HEK293 (cell line): ENCODE data around the gene SLC26A6.

Experiments
- CTCF ChIP-seq: fragments of 450-650 bp; formaldehyde crosslinking; IDR thresholded peaks from 2 replicates; pipeline ENCODE4 v1.5.1; 2016; ENCODE audit warnings: missing biosample characterization, missing genetic modification characterization
- REST ChIP-seq: fragments of 450-650 bp; formaldehyde crosslinking; IDR thresholded peaks from 2 replicates; pipeline ENCODE4 v1.5.1; 2016; ENCODE audit warnings: missing biosample characterization, missing genetic modification characterization
- ZBTB7A ChIP-seq: fragments of 450-650 bp; formaldehyde crosslinking; IDR thresholded peaks from 2 replicates; pipeline ENCODE4 v1.5.1; 2016; ENCODE audit warnings: low read depth, missing biosample characterization, missing genetic modification characterization
- ZNF10 ChIP-seq: fragments of 450-650 bp; formaldehyde crosslinking; IDR thresholded peaks from 2 replicates; pipeline ENCODE4 v1.5.1; 2017; ENCODE audit warnings: missing biosample characterization, missing genetic modification characterization
- ZNF138 ChIP-seq: fragments of 450-650 bp; formaldehyde crosslinking; IDR thresholded peaks from 2 replicates; pipeline ENCODE4 v1.5.1; 2016; ENCODE audit warnings: missing biosample characterization, missing genetic modification characterization, borderline replicate concordance
- ZNF416 ChIP-seq: fragments of 450-650 bp; formaldehyde crosslinking; IDR thresholded peaks from 2 replicates; pipeline ENCODE4 v1.5.1; 2016; ENCODE audit warnings: missing biosample characterization, missing genetic modification characterization
- ZNF426 ChIP-seq: fragments of 450-650 bp; formaldehyde crosslinking; IDR thresholded peaks from 2 replicates; pipeline ENCODE4 v1.5.1; 2017; ENCODE audit warnings: missing biosample characterization, missing genetic modification characterization, mild to moderate bottlenecking, inconsistent platforms, moderate library complexity
- ZNF558 ChIP-seq: fragments of 450-650 bp; formaldehyde crosslinking; IDR thresholded peaks from 2 replicates; pipeline ENCODE4 v1.5.1; 2016; ENCODE audit warnings: missing biosample characterization, missing genetic modification characterization
- ZNF629 ChIP-seq: fragments of 450-650 bp; formaldehyde crosslinking; IDR thresholded peaks from 2 replicates; pipeline ENCODE4 v1.5.1; 2017; ENCODE audit warnings: missing biosample characterization, missing genetic modification characterization
- ZNF768 ChIP-seq: fragments of 450-650 bp; formaldehyde crosslinking; IDR thresholded peaks from 2 replicates; pipeline ENCODE4 v1.5.1; 2018; ENCODE audit warnings: missing biosample characterization, mild to moderate bottlenecking, missing genetic modification characterization
- TF ChIP-seq, protein P1 (sequence below): fragments of 450-650 bp; formaldehyde crosslinking; IDR thresholded peaks from 2 replicates; pipeline ENCODE4 v1.5.1; 2016; ENCODE audit warnings: missing biosample characterization, missing genetic modification characterization
- TF ChIP-seq, protein P2 (sequence below): fragments of 450-650 bp; formaldehyde crosslinking; IDR thresholded peaks from 2 replicates; pipeline ENCODE4 v1.5.1; 2016; ENCODE audit warnings: missing biosample characterization, missing genetic modification characterization

- TF ChIP-seq ZNF10 (tag by site-specific recombination) = no peak
- TF ChIP-seq CTCF (tag by site-specific recombination) = no peak
- no peak for TF ChIP-seq ZNF558
- no peak for TF ChIP-seq ZNF768
- no peak for TF ChIP-seq ZNF416 (tag by site-specific recombination)
- TF ChIP-seq REST = no peak
- TF ChIP-seq, protein P1, sequence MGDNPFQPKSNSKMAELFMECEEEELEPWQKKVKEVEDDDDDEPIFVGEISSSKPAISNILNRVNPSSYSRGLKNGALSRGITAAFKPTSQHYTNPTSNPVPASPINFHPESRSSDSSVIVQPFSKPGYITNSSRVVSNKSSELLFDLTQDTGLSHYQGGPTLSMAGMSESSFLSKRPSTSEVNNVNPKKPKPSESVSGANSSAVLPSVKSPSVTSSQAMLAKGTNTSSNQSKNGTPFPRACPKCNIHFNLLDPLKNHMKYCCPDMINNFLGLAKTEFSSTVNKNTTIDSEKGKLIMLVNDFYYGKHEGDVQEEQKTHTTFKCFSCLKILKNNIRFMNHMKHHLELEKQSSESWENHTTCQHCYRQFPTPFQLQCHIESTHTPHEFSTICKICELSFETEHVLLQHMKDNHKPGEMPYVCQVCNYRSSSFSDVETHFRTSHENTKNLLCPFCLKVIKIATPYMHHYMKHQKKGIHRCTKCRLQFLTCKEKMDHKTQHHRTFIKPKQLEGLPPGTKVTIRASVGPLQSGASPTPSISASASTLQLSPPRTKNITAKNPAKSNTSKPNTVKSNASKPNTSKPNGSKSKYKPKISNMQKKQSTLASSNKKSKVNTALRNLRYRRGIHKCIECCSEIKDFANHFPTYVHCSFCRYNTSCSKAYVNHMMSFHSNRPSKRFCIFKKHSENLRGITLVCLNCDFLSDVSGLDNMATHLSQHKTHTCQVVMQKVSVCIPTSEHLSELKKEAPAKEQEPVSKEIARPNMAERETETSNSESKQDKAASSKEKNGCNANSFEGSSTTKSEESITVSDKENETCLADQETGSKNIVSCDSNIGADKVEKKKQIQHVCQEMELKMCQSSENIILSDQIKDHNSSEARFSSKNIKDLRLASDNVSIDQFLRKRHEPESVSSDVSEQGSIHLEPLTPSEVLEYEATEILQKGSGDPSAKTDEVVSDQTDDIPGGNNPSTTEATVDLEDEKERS = no peak
- no peak for TF ChIP-seq ZNF426 (tag by site-specific recombination)
- no peak for TF ChIP-seq ZNF629
- TF ChIP-seq, protein P2, sequence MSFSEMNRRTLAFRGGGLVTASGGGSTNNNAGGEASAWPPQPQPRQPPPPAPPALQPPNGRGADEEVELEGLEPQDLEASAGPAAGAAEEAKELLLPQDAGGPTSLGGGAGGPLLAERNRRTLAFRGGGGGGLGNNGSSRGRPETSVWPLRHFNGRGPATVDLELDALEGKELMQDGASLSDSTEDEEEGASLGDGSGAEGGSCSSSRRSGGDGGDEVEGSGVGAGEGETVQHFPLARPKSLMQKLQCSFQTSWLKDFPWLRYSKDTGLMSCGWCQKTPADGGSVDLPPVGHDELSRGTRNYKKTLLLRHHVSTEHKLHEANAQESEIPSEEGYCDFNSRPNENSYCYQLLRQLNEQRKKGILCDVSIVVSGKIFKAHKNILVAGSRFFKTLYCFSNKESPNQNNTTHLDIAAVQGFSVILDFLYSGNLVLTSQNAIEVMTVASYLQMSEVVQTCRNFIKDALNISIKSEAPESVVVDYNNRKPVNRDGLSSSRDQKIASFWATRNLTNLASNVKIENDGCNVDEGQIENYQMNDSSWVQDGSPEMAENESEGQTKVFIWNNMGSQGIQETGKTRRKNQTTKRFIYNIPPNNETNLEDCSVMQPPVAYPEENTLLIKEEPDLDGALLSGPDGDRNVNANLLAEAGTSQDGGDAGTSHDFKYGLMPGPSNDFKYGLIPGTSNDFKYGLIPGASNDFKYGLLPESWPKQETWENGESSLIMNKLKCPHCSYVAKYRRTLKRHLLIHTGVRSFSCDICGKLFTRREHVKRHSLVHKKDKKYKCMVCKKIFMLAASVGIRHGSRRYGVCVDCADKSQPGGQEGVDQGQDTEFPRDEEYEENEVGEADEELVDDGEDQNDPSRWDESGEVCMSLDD (tag by site-specific recombination) = no peak
- no peak for TF ChIP-seq ZNF138 (tag by site-specific recombination)
- no peak for TF ChIP-seq ZBTB7A (tag by site-specific recombination)
These were observed 12.5 kb upstream of the SLC26A6 start for GRCh38 chr3:48647714-48648113.
